Esophagus muscularis mucosa (tissue), 4 donors: ENCODE measurements around the gene FER. TPM values are rescaled to one million over a fixed set of nuclear protein-coding genes. Genes with fewer than 3 reads are reported as not detected.

Experiments
- DNase-seq: peaks from one replicate; pipeline ENCODE4 v3.0.0-alpha.2; 2017; ENCODE audit errors: extremely low spot score
- H3K27ac ChIP-seq, 4 donors: fragments of 200-600 bp; sonication (generic); replicated peaks in 1 of 4; 1 replicate in 3 of 4; 2 replicates in 1 of 4; pipeline ENCODE4 v1.5.1; 2016 to 2019; ENCODE audit warnings: mild to moderate bottlenecking in 1 of 4
- H3K27me3 ChIP-seq, 4 donors: fragments of 200-600 bp; sonication (generic); one replicate each; pipeline versions ENCODE4 v1.5.1 to v1.6.0; 2016 to 2019
- H3K36me3 ChIP-seq, 4 donors: fragments of 200-600 bp; sonication (generic); one replicate each; pipeline ENCODE4 v1.5.1; 2016 to 2019
- H3K4me1 ChIP-seq, 4 donors: fragments of 200-600 bp; sonication (generic); one replicate each; pipeline ENCODE4 v1.5.1; 2016 to 2019
- H3K4me3 ChIP-seq, 4 donors: fragments of 200-600 bp; sonication (generic); 1 replicate in 2 of 4; 2 replicates in 2 of 4; pipeline ENCODE4 v1.5.1; 2016 to 2019; ENCODE audit warnings: mild to moderate bottlenecking in 4 of 4, moderate library complexity in 1 of 4
- H3K9me3 ChIP-seq, 4 donors: fragments of 200-600 bp; sonication (generic); 1 replicate in 3 of 4; 2 replicates in 1 of 4; pipeline ENCODE4 v1.5.1; 2016 to 2019
- CTCF ChIP-seq, 3 experiments: fragments of 200-600 bp in 2 of 3; fragments of 450-650 bp in 1 of 3; sonication (generic) in 2 of 3; IDR thresholded peaks; one replicate each; pipeline ENCODE4 v1.5.1; 2017 to 2019; ENCODE audit warnings: antibody characterized with exemption in 3 of 3, mild to moderate bottlenecking in 2 of 3, moderate library complexity in 1 of 3
- EP300 ChIP-seq: sonication (generic); formaldehyde crosslinking; IDR thresholded peaks from one replicate; pipeline ENCODE4 v1.6.1; 2017; ENCODE audit warnings: antibody characterized with exemption
- POLR2A ChIP-seq: fragments of 450-650 bp; IDR thresholded peaks from one replicate; pipeline ENCODE4 v1.6.1; 2017; ENCODE audit warnings: antibody characterized with exemption, moderate library complexity, mild to moderate bottlenecking, low read depth
- POLR2AphosphoS5 ChIP-seq, 2 donors: sonication (generic); formaldehyde crosslinking; IDR thresholded peaks; one replicate each; pipeline ENCODE4 v1.6.1; 2017; ENCODE audit warnings: antibody characterized with exemption in 2 of 2
- WGBS: methylation state at CpG from one replicate; pipeline ENCODE4 v1.1.5; 2018; 5-methylcytosine and 5-hydroxymethylcytosine counted together
- intact Hi-C: fragments of 100-400 bp; cut with DNase I; formaldehyde crosslinking; loops from one replicate; pipeline ENCODE4 v1.15.1; 2023
- total RNA-seq, 4 donors: library from RNA; depleted of rRNA; stranded (reverse); fragments of >200 nt; gene quantifications; one replicate each; pipeline versions ENCODE4 v1.1.0 to v1.2.1, GENCODE V29; 2016

The FER gene
- total RNA-seq, 4 donors from 2014 or later: 17.6 to 32.8 (median 25.4) TPM

GRCh38 chr5:109105631-109106267, 358.1 kb downstream of the FER start:
- TF ChIP-seq POLR2AphosphoS5 (IDR thresholded peaks at IDR 0.05): no peak
- no peak for TF ChIP-seq EP300
- TF ChIP-seq CTCF (IDR thresholded peaks at IDR 0.05): no peak
- TF ChIP-seq POLR2A: no peak
- no peaks in the 10 kb centered on the region for H3K27me3 ChIP-seq
- no peak for DNase-seq
- H3K4me3 ChIP-seq: no peak overlapping the region
- H3K27ac ChIP-seq: peak overlapping the region in 2 of 4 donors; percentile 13 to 21
- H3K9me3 ChIP-seq: no peaks in the 10 kb centered on the region
- WGBS: 44% methylated on average over 5 of the region's 5 CpGs
- intact Hi-C loops: no loop called here
- peaks cover 0 to 12% (median 7%) of the 10 kb centered on the region in 4 donors for H3K4me1 ChIP-seq
- H3K36me3 ChIP-seq: no peaks in the 10 kb centered on the region

GRCh38 chr5:109111680-109112079, 364.0 kb downstream of the FER start:
- intact Hi-C loops: no loop called here
- no peak overlapping the region for H3K27ac ChIP-seq
- no peaks in the 10 kb centered on the region for H3K27me3 ChIP-seq
- DNase-seq: no peak
- H3K36me3 ChIP-seq: no peaks in the 10 kb centered on the region
- H3K4me1 ChIP-seq: no peaks in the 10 kb centered on the region
- 96% methylated on average over 2 of the region's 2 CpGs for WGBS
- TF ChIP-seq POLR2AphosphoS5 (IDR thresholded peaks at IDR 0.05): no peak
- TF ChIP-seq CTCF (IDR thresholded peaks at IDR 0.05): no peak
- TF ChIP-seq EP300: no peak
- no peak for TF ChIP-seq POLR2A
- H3K4me3 ChIP-seq: no peak overlapping the region
- H3K9me3 ChIP-seq: no peaks in the 10 kb centered on the region

GRCh38 chr5:109113608-109114007, 365.9 kb downstream of the FER start:
- Histone ChIP-seq H3K27me3 (no peaks in the 10 kb centered on the region), H3K4me3 (no peak overlapping the region), H3K27ac (no peak overlapping the region), H3K4me1 (no peaks in the 10 kb centered on the region), H3K9me3 (no peaks in the 10 kb centered on the region), H3K36me3 (no peaks in the 10 kb centered on the region)
- intact Hi-C loops: no loop called here
- 95% methylated on average over 3 of the region's 3 CpGs for WGBS
- no peak for TF ChIP-seq POLR2AphosphoS5 (IDR thresholded peaks at IDR 0.05)
- TF ChIP-seq EP300: no peak
- no peak for TF ChIP-seq CTCF (IDR thresholded peaks at IDR 0.05)
- no peak for TF ChIP-seq POLR2A
- DNase-seq: no peak

GRCh38 chr5:109121225-109121624, 373.5 kb downstream of the FER start:
- intact Hi-C loops: no loop called here
- Histone ChIP-seq H3K4me3 (no peak overlapping the region), H3K27me3 (no peaks in the 10 kb centered on the region), H3K9me3 (peaks cover 0 to 15% (median 5%) of the 10 kb centered on the region in 4 donors), H3K36me3 (no peaks in the 10 kb centered on the region), H3K4me1 (no peaks in the 10 kb centered on the region), H3K27ac (no peak overlapping the region)
- DNase-seq: no peak
- TF ChIP-seq CTCF (IDR thresholded peaks at IDR 0.05): no peak
- no peak for TF ChIP-seq EP300
- no peak for TF ChIP-seq POLR2A
- no peak for TF ChIP-seq POLR2AphosphoS5 (IDR thresholded peaks at IDR 0.05)
- 94% methylated on average over 3 of the region's 3 CpGs for WGBS
